ENCODE measurements around the gene BTBD16. TPM values are rescaled to one million over a fixed set of nuclear protein-coding genes. Genes with fewer than 3 reads are reported as not detected.

Gene BTBD16
- total and polyA plus RNA-seq, 3 experiments from 2014 or later: not detected

Other genes with a start within 250 kb of the BTBD16 start
- 10 to 100 TPM; 14.5 to 16.8 TPM for gene PLEKHA1, start 103.4 kb downstream of the BTBD16 start, total RNA-seq
- gene PLEKHA1, start 103.4 kb downstream of the BTBD16 start, polyA plus RNA-seq: 101 TPM
- not detected for gene ARMS2, start 183.4 kb downstream of the BTBD16 start, total RNA-seq
- gene ARMS2, start 183.4 kb downstream of the BTBD16 start, polyA plus RNA-seq: not detected
- gene HTRA1, start 190.3 kb downstream of the BTBD16 start, total RNA-seq: under 1 TPM in 1 of 2 experiments, not detected in 1; 0.13 TPM
- 0.56 TPM for gene HTRA1, start 190.3 kb downstream of the BTBD16 start, polyA plus RNA-seq